ENCODE results near the gene TRMT112. TPM values are rescaled to one million over a fixed set of nuclear protein-coding genes. Genes with fewer than 3 reads are reported as not detected.
"Not testable (repeated sequence)": the region's sequence is repeated elsewhere in the genome, so short reads cannot be mapped to it uniquely, and the experiment has no call there.

The TRMT112 gene
- total RNA-seq, 2 experiments from 2014 or later: 185 to 243 TPM

GRCh38 chr11:64317961-64318765 lies 804 bp upstream of the TRMT112 start, which contains the start of gene PRDX5:
Gene PRDX5, plus strand, starts transcription at chr11:64318121. Its CDS starts 95 bp downstream, at chr11:64318216.
- ChIA-PET CTCF (interaction anchor here (0.6 to 3.3 kb wide), 20 partner anchors 10 to 133 kb away, joined by 3 to 36 read pairs (median 4); partner anchors contain the start of genes CATSPERZ, ESRRA, FERMT3 and FKBP2), POLR2A (interaction anchor here (0.6 to 1.7 kb wide), 19 partner anchors 13 to 1653 kb away, joined by 3 to 18 read pairs (median 5); partner anchors contain the start of genes C11orf98, CSKMT, ESRRA and FERMT3)
- Mint-ChIP-seq H3K27ac (peak within 1 kb of the TSS; percentile 99), H3K4me3 (peak within 1 kb of the TSS; percentile 97), H3K36me3 (ENCODE audit: low read depth) (peaks cover 35% of the 10 kb centered on the region), H3K4me1 (peaks cover 26% of the 10 kb centered on the region), H3K27me3 (no peaks in the 10 kb centered on the region), H3K9me3 (ENCODE audit: low read depth) (no peaks in the 10 kb centered on the region)
- peak; percentile 97 for DNase-seq
- intact Hi-C loops (cut with DNase I, micrococcal nuclease): loop anchor here (1.0 to 5.0 kb wide), 16 partner anchors 13 to 1591 kb away; partner anchors contain the start of genes CCDC88B (in 2 of the 2), ESRRA (in 2 of the 2), RPS6KA4 (in 2 of the 2) and BAD (in 1 of the 2)
- ATAC-seq: peak; percentile 84

DNA sequence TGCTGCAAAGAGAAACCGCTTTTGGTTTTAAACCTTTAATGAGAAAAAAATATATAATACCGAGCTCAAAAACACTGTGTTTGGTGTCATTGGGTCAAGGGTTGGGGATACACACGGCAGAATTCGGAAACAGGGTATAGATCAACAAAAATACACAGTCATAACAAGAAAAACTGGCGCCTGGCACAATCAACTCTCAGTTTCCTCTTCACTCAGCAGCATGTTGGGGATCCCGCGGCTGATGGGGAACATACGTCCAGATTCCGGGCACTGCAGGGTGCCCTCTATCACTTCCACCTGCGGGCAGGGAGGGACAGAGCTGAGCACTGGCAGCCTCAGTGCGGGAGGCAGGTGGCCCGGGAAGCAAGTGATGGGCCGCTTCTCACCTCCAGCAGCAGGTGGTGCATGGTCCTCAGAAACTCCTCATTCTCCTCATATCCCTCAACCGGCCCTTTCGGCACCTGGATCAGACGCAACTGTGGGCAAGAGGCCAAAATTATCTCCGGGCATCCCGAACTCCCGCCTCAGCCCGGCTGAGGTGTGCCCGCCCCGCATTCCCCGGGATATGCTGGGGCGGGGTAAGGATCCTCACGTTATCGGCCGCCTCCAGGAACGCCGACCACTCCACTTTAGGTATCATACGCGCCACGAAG lies 561 bp downstream of the TRMT112 start:
- Mint-ChIP-seq H3K4me3 (peak overlapping the region; percentile 97), H3K9me3 (ENCODE audit: low read depth) (no peaks in the 10 kb centered on the region), H3K4me1 (peaks cover 31% of the 10 kb centered on the region), H3K36me3 (ENCODE audit: low read depth) (peaks cover 33% of the 10 kb centered on the region), H3K27me3 (no peaks in the 10 kb centered on the region), H3K27ac (peak overlapping the region; percentile 99)
- peak; percentile 55 for DNase-seq
- peak; percentile 3 for ATAC-seq
- intact Hi-C loops (cut with DNase I, micrococcal nuclease): loop anchor here (1.0 to 5.0 kb wide), 11 partner anchors 11 to 1589 kb away; partner anchors contain the start of genes ESRRA (in 2 of the 2), BAD (in 1 of the 2), CCDC88B (in 1 of the 2) and FKBP2 (in 1 of the 2)
- CTCF ChIA-PET: interaction anchor here (0.6 to 3.3 kb wide), 11 partner anchors 13 to 1633 kb away, joined by 3 to 36 read pairs (median 5); partner anchors contain the start of genes CATSPERZ, ESRRA, FKBP2 and NUDT22
- POLR2A ChIA-PET: interaction anchor here (0.6 to 1.7 kb wide), 11 partner anchors 15 to 1603 kb away, joined by 3 to 18 read pairs (median 5); partner anchors contain the start of genes FERMT3, SF1 and STIP1

DNA sequence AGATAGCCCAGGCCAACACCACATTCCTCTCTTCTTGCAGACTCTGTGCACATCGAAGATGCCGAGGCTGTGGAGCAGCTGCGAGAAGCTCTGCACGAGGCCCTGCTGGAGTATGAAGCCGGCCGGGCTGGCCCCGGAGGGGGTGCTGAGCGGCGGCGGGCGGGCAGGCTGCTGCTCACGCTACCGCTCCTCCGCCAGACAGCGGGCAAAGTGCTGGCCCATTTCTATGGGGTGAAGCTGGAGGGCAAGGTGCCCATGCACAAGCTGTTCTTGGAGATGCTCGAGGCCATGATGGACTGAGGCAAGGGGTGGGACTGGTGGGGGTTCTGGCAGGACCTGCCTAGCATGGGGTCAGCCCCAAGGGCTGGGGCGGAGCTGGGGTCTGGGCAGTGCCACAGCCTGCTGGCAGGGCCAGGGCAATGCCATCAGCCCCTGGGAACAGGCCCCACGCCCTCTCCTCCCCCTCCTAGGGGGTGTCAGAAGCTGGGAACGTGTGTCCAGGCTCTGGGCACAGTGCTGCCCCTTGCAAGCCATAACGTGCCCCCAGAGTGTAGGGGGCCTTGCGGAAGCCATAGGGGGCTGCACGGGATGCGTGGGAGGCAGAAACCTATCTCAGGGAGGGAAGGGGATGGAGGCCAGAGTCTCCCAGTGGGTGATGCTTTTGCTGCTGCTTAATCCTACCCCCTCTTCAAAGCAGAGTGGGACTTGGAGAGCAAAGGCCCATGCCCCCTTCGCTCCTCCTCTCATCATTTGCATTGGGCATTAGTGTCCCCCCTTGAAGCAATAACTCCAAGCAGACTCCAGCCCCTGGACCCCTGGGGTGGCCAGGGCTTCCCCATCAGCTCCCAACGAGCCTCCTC lies 1.5 kb downstream of the TRMT112 start:
- H3K4me3 Mint-ChIP-seq: peak overlapping the region; percentile 97
- ChIA-PET CTCF (interaction anchor here (0.6 to 3.3 kb wide), 5 partner anchors 12 to 90 kb away, joined by 3 to 36 read pairs (median 4); partner anchors contain the start of genes ESRRA and NUDT22), POLR2A (interaction anchor here (0.5 to 0.8 kb wide), 3 partner anchors 364 to 1602 kb away, joined by 3 to 4 read pairs (median 3); no protein-coding TSS in a partner anchor)
- intact Hi-C loops (cut with DNase I, micrococcal nuclease): loop anchor here (2.0 to 5.0 kb wide), 4 partner anchors 41 to 1589 kb away; partner anchors contain the start of genes HNRNPUL2 (in 1 of the 2), OTUB1 (in 1 of the 2), RPS6KA4 (in 1 of the 2) and SAC3D1 (in 1 of the 2)
- ATAC-seq; H3K27me3 Mint-ChIP-seq; H3K9me3 Mint-ChIP-seq (ENCODE audit: low read depth); DNase-seq: not testable (repeated sequence)
- peaks cover 33% of the 10 kb centered on the region for H3K4me1 Mint-ChIP-seq
- peaks cover 28% of the 10 kb centered on the region for H3K36me3 Mint-ChIP-seq (ENCODE audit: low read depth)
- peak overlapping the region; percentile 99 for H3K27ac Mint-ChIP-seq

- H3K27me3 Mint-ChIP-seq: no peaks in the 10 kb centered on the region
- ATAC-seq: no peak
- H3K4me3 Mint-ChIP-seq: peak overlapping the region; percentile 26
- H3K4me1 Mint-ChIP-seq: peaks cover 32% of the 10 kb centered on the region
- peaks cover 26% of the 10 kb centered on the region for H3K36me3 Mint-ChIP-seq (ENCODE audit: low read depth)
- intact Hi-C loops (cut with DNase I, micrococcal nuclease): loop anchor here (5.0 kb wide), 3 partner anchors 42 to 1588 kb away; partner anchors contain the start of genes HNRNPUL2 (in 1 of the 2), OTUB1 (in 1 of the 2), RPS6KA4 (in 1 of the 2) and TTC9C (in 1 of the 2)
- ChIA-PET CTCF (no interaction called here), POLR2A (no interaction called here)
- no peaks in the 10 kb centered on the region for H3K9me3 Mint-ChIP-seq (ENCODE audit: low read depth)
- DNase-seq: no peak
- H3K27ac Mint-ChIP-seq: peak overlapping the region; percentile 10
Measured at GRCh38 chr11:64314805-64315561, 2.4 kb downstream of the TRMT112 start.

DNA sequence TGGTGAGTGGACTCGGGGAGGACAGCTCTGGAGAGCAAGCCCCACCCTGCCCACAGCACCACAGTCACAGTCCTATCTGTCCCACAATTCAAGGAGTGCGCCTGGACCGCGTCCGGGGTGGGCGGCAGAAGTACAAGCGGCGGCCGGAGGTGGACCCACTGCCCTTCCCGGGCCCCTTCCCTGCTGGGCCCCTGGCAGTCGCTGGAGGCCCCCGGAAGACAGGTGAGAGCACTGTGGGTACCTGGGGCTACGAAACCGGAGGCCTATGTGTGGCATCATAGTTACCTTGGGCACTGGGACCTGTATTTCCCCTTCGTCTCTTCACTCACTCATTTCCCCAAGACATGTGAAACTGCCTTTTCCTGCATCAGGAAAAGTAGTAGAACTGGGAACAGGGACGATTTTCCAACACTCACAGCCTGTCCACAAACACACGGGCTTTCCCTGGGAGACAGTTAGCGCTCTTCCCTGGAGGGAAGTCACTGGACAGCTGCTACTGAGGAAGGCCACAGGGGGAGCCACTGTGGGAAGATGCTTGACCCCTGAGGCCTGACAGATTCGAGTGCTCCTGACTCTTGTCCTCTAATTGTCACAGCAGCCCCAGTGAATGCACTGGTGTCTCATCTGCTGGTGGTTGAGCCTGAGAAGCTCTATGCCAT lies 3.1 kb downstream of the TRMT112 start:
- no peak for DNase-seq
- CTCF ChIA-PET: no interaction called here
- Mint-ChIP-seq H3K27me3 (no peaks in the 10 kb centered on the region), H3K4me1 (peaks cover 30% of the 10 kb centered on the region), H3K27ac (peak overlapping the region; percentile 6), H3K4me3 (no peak overlapping the region), H3K9me3 (ENCODE audit: low read depth) (no peaks in the 10 kb centered on the region), H3K36me3 (ENCODE audit: low read depth) (peaks cover 27% of the 10 kb centered on the region)
- POLR2A ChIA-PET: no interaction called here
- intact Hi-C loops (cut with DNase I, micrococcal nuclease): no loop called here
- ATAC-seq: no peak

- Mint-ChIP-seq H3K27ac (peak overlapping the region; percentile 14), H3K4me3 (no peak overlapping the region), H3K27me3 (no peaks in the 10 kb centered on the region), H3K36me3 (ENCODE audit: low read depth) (peaks cover 27% of the 10 kb centered on the region), H3K4me1 (peaks cover 26% of the 10 kb centered on the region), H3K9me3 (ENCODE audit: low read depth) (no peaks in the 10 kb centered on the region)
- POLR2A ChIA-PET: interaction anchor here (0.6 kb wide), 2 partner anchors 497 to 546 kb away, joined by 3 read pairs; partner anchors contain the start of gene MEN1
- ATAC-seq: no peak
- CTCF ChIA-PET: no interaction called here
- intact Hi-C loops (cut with DNase I, micrococcal nuclease): no loop called here
- no peak for DNase-seq
Measured at GRCh38 chr11:64313491-64314145, 3.7 kb downstream of the TRMT112 start.

DNA sequence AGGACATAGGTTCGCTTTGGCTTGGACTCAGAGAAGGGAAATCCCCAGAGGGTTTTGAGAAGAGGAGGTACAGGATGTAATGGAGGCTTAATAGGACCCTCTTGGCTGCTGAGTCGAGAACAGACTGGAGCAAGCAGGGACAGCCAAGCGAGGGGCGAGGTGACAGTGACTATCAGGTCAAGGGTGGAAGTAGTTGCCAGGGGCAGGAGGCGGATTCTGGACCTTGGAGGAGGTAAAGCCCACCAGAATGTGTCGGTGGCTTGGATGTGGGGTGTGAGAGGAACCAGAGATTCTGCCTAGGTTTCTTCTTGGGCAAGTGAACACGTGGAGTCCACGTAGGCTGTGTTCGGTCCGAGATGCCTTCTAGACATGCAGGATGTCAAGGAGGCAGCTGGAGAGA lies 4.4 kb downstream of the TRMT112 start:
- POLR2A ChIA-PET: interaction anchor here (0.6 to 0.8 kb wide), 2 partner anchors 105 to 545 kb away, joined by 3 to 4 read pairs; no protein-coding TSS in a partner anchor
- peaks cover 26% of the 10 kb centered on the region for H3K4me1 Mint-ChIP-seq
- ATAC-seq (no peak), DNase-seq (no peak)
- H3K27ac Mint-ChIP-seq: peak overlapping the region; percentile 14
- no peaks in the 10 kb centered on the region for H3K27me3 Mint-ChIP-seq
- CTCF ChIA-PET: no interaction called here
- H3K4me3 Mint-ChIP-seq: no peak overlapping the region
- peaks cover 27% of the 10 kb centered on the region for H3K36me3 Mint-ChIP-seq (ENCODE audit: low read depth)
- intact Hi-C loops (cut with DNase I, micrococcal nuclease): no loop called here
- H3K9me3 Mint-ChIP-seq (ENCODE audit: low read depth): no peaks in the 10 kb centered on the region

- H3K36me3 Mint-ChIP-seq (ENCODE audit: low read depth): peaks cover 19% of the 10 kb centered on the region
- H3K9me3 Mint-ChIP-seq (ENCODE audit: low read depth); POLR2A ChIA-PET; DNase-seq; ATAC-seq; H3K27me3 Mint-ChIP-seq: not testable (repeated sequence)
- CTCF ChIA-PET: interaction anchor here (0.5 to 2.4 kb wide), 2 partner anchors 10 to 971 kb away, joined by 3 to 5 read pairs; partner anchors contain the start of gene PRDX5
- intact Hi-C loops (cut with DNase I, micrococcal nuclease): loop anchor here (5.0 to 10.0 kb wide), 3 partner anchors 35 to 1423 kb away; partner anchors contain the start of genes CCDC88B (in 1 of the 2), OTUB1 (in 1 of the 2) and SLC3A2 (in 1 of the 2)
- peak overlapping the region; percentile 38 for H3K4me3 Mint-ChIP-seq
- peaks cover 33% of the 10 kb centered on the region for H3K4me1 Mint-ChIP-seq
- peak overlapping the region; percentile 20 for H3K27ac Mint-ChIP-seq
Measured at GRCh38 chr11:64307795-64308194, 9.6 kb downstream of the TRMT112 start.
